ENCODE results near the gene C4orf17. TPM values are rescaled to one million over a fixed set of nuclear protein-coding genes. Genes with fewer than 3 reads are reported as not detected.

C4orf17 gene
- polyA plus RNA-seq (2013, experiment 1 of 2), result not detected
- not detected for polyA plus RNA-seq (2013, experiment 2 of 2)

GRCh38 chr4:99510721-99511120, at the start of gene C4orf17:
Gene C4orf17 (plus strand): TSS chr4:99511021. CDS start chr4:99513082, 2,061 bp downstream.
- no peak within 1 kb of the TSS for H3K4ac ChIP-seq (ENCODE audit: low read depth, low read length)
- DNase-seq, result no peak
- no CpG with 5 or more reads among the region's 4 CpGs for WGBS (ENCODE audit: extremely low coverage, insufficient coverage, low lambda C conversion rate)

GRCh38 chr4:99461623-99462401, 49.0 kb upstream of the C4orf17 start:
- Histone ChIP-seq H3K9ac (ENCODE audit: low read length) (no peak overlapping the region), H3K4me1 (ENCODE audit: control insufficient read depth, low read depth, low read length) (no peaks in the 10 kb centered on the region), H3K4ac (ENCODE audit: low read depth, low read length) (no peak overlapping the region), H3K27ac (ENCODE audit: low read depth, low read length) (no peak overlapping the region), H3K27me3 (ENCODE audit: insufficient read depth, low read length, poor library complexity) (no peaks in the 10 kb centered on the region), H2BK5ac (ENCODE audit: low read length) (no peak overlapping the region), H3K79me2 (ENCODE audit: control insufficient read depth, insufficient read depth, low read length) (no peaks in the 10 kb centered on the region), H3K56ac (ENCODE audit: low read length) (no peak overlapping the region), H3K36me3 (ENCODE audit: control insufficient read depth, insufficient read depth, low read length) (no peaks in the 10 kb centered on the region), H3K23ac (ENCODE audit: low read length) (no peak overlapping the region), H2AK5ac (ENCODE audit: low read length) (no peak overlapping the region), H4K5ac (ENCODE audit: low read length) (no peak overlapping the region), H3K4me3 (ENCODE audit: low read length) (no peak overlapping the region), H2BK15ac (replicated peaks; ENCODE audit: low read depth) (no peak overlapping the region), H2BK120ac (ENCODE audit: low read depth, low read length) (no peak overlapping the region), H3K79me1 (ENCODE audit: low read length) (no peaks in the 10 kb centered on the region), H3K18ac (ENCODE audit: low read length) (no peak overlapping the region), H3K4me2 (ENCODE audit: low read length) (no peak overlapping the region), H4K8ac (ENCODE audit: low read depth, low read length) (no peak overlapping the region)
- DNase-seq, result no peak
- no CpG with 5 or more reads among the region's 4 CpGs for WGBS (ENCODE audit: extremely low coverage, insufficient coverage, low lambda C conversion rate)

More at GRCh38 chr4:99510721-99511120, at the start of gene C4orf17:
- H2BK5ac ChIP-seq (ENCODE audit: low read length), result no peak within 1 kb of the TSS
- no peak within 1 kb of the TSS for H2BK15ac ChIP-seq (replicated peaks; ENCODE audit: low read depth)
- H3K4me3 ChIP-seq (ENCODE audit: low read length), result no peak within 1 kb of the TSS
- H3K4me1 ChIP-seq (ENCODE audit: control insufficient read depth, low read depth, low read length), result no peaks in the 10 kb centered on the region
- H3K23ac ChIP-seq (ENCODE audit: low read length), result no peak within 1 kb of the TSS
- no peak within 1 kb of the TSS for H3K4me2 ChIP-seq (ENCODE audit: low read length)
- no peaks in the 10 kb centered on the region for H3K36me3 ChIP-seq (ENCODE audit: control insufficient read depth, insufficient read depth, low read length)
- H4K8ac ChIP-seq (ENCODE audit: low read depth, low read length), result no peak within 1 kb of the TSS
- H3K56ac ChIP-seq (ENCODE audit: low read length), result no peak within 1 kb of the TSS
- H3K18ac ChIP-seq (ENCODE audit: low read length), result no peak within 1 kb of the TSS
- H3K27ac ChIP-seq (ENCODE audit: low read depth, low read length), result no peak within 1 kb of the TSS
- no peaks in the 10 kb centered on the region for H3K79me1 ChIP-seq (ENCODE audit: low read length)
- no peaks in the 10 kb centered on the region for H3K79me2 ChIP-seq (ENCODE audit: control insufficient read depth, insufficient read depth, low read length)
- no peak within 1 kb of the TSS for H3K9ac ChIP-seq (ENCODE audit: low read length)
- H4K5ac ChIP-seq (ENCODE audit: low read length), result no peak within 1 kb of the TSS
- H2BK120ac ChIP-seq (ENCODE audit: low read depth, low read length), result no peak within 1 kb of the TSS
- no peak within 1 kb of the TSS for H2AK5ac ChIP-seq (ENCODE audit: low read length)
- H3K27me3 ChIP-seq (ENCODE audit: insufficient read depth, low read length, poor library complexity), result no peaks in the 10 kb centered on the region

DNA sequence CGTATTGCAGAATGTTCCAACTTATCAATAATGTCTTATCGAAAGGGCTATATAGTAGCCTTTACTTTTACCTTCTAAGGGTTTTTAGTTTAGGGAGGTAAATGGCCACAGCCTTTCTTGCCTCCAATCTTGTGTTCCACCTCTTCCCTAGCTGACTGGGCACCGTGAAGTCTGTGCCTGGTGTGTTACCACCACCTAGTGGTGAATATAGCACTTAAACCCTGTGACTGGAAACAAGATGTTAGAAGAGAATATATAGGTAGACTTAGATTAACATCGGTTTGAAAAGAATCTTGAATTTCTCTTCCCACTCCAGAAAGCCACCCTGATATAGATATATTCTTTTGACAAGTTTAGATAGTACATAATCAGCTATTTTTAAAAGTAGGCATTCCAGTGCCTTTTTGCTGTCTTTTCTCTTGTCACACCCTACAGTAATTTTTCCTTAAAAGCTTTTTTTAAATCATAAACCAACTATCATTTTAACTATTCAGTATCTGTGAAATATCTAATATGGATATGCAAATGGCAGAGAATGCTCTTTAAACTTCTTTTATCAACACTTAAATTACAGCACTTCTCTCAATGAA, 47.9 kb upstream of the C4orf17 start:
- no peaks in the 10 kb centered on the region for H3K4me1 ChIP-seq (ENCODE audit: control insufficient read depth, low read depth, low read length)
- no peak overlapping the region for H3K4ac ChIP-seq (ENCODE audit: low read depth, low read length)
- no peaks in the 10 kb centered on the region for H3K79me2 ChIP-seq (ENCODE audit: control insufficient read depth, insufficient read depth, low read length)
- H3K23ac ChIP-seq (ENCODE audit: low read length), result no peak overlapping the region
- no peaks in the 10 kb centered on the region for H3K36me3 ChIP-seq (ENCODE audit: control insufficient read depth, insufficient read depth, low read length)
- no peaks in the 10 kb centered on the region for H3K27me3 ChIP-seq (ENCODE audit: insufficient read depth, low read length, poor library complexity)
- H2BK15ac ChIP-seq (replicated peaks; ENCODE audit: low read depth), result no peak overlapping the region
- no peak overlapping the region for H4K8ac ChIP-seq (ENCODE audit: low read depth, low read length)
- H3K79me1 ChIP-seq (ENCODE audit: low read length), result no peaks in the 10 kb centered on the region
- H4K5ac ChIP-seq (ENCODE audit: low read length), result no peak overlapping the region
- no peak overlapping the region for H2AK5ac ChIP-seq (ENCODE audit: low read length)
- no peak overlapping the region for H3K18ac ChIP-seq (ENCODE audit: low read length)
- no peak overlapping the region for H3K27ac ChIP-seq (ENCODE audit: low read depth, low read length)
- no peak overlapping the region for H3K9ac ChIP-seq (ENCODE audit: low read length)
- H3K4me2 ChIP-seq (ENCODE audit: low read length), result no peak overlapping the region
- no peak overlapping the region for H3K4me3 ChIP-seq (ENCODE audit: low read length)
- peak; percentile 80 for DNase-seq
- H2BK120ac ChIP-seq (ENCODE audit: low read depth, low read length), result no peak overlapping the region
- H3K56ac ChIP-seq (ENCODE audit: low read length), result no peak overlapping the region
- no peak overlapping the region for H2BK5ac ChIP-seq (ENCODE audit: low read length)
- WGBS (ENCODE audit: extremely low coverage, insufficient coverage, low lambda C conversion rate), result no CpG with 5 or more reads among the region's 4 CpGs

DNA sequence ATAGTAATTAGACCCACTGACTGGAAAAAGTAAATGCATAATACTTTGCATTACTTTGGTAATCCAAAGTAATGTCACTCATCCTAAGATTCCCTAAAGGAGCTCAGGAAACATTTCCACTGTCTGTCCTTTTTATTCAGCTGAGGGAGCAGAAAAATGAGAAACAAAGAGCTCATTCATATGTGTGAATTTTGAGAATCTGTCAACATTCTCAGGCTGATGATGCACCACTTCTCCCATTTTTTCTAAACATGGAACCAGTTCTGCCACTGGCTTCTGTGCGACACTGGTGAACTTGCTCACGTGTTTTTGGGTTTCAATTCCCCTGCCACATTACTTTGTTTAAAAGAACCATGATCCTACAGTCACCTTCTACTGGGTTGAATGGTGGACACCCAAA, 47.3 kb upstream of the C4orf17 start:
- Histone ChIP-seq H3K36me3 (ENCODE audit: control insufficient read depth, insufficient read depth, low read length) (no peaks in the 10 kb centered on the region), H4K8ac (ENCODE audit: low read depth, low read length) (no peak overlapping the region), H3K18ac (ENCODE audit: low read length) (no peak overlapping the region), H2AK5ac (ENCODE audit: low read length) (no peak overlapping the region), H3K9ac (ENCODE audit: low read length) (no peak overlapping the region), H3K23ac (ENCODE audit: low read length) (no peak overlapping the region), H4K5ac (ENCODE audit: low read length) (no peak overlapping the region), H2BK120ac (ENCODE audit: low read depth, low read length) (no peak overlapping the region), H3K4ac (ENCODE audit: low read depth, low read length) (no peak overlapping the region), H3K56ac (ENCODE audit: low read length) (no peak overlapping the region), H3K27ac (ENCODE audit: low read depth, low read length) (no peak overlapping the region), H3K79me2 (ENCODE audit: control insufficient read depth, insufficient read depth, low read length) (no peaks in the 10 kb centered on the region), H3K4me2 (ENCODE audit: low read length) (no peak overlapping the region), H3K4me3 (ENCODE audit: low read length) (no peak overlapping the region), H3K4me1 (ENCODE audit: control insufficient read depth, low read depth, low read length) (no peaks in the 10 kb centered on the region), H3K79me1 (ENCODE audit: low read length) (no peaks in the 10 kb centered on the region), H3K27me3 (ENCODE audit: insufficient read depth, low read length, poor library complexity) (no peaks in the 10 kb centered on the region), H2BK5ac (ENCODE audit: low read length) (no peak overlapping the region), H2BK15ac (replicated peaks; ENCODE audit: low read depth) (no peak overlapping the region)
- no peak for DNase-seq
- WGBS (ENCODE audit: extremely low coverage, insufficient coverage, low lambda C conversion rate), result no CpG with 5 or more reads among the region's 2 CpGs

DNA sequence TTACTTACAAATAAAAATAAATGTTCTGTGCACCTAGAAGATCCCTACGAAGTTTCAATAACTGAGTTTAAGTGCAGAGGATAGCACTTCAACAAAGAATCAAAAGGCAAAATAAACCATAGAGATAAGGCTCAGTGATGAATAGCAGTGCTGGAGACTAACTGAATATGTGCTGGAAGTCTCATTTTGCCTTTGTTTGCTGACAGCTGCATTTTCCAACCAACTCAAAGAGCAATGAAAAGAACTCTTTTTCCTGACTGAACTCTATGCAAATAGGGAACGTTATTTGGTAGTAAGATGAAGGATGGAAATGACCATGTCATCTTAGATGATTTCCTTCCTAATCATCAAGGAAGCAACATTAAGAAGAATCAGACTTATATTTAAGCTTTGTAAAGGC, 42.9 kb upstream of the C4orf17 start:
- Histone ChIP-seq H3K79me2 (ENCODE audit: control insufficient read depth, insufficient read depth, low read length) (no peaks in the 10 kb centered on the region), H2BK5ac (ENCODE audit: low read length) (no peak overlapping the region), H3K4me3 (ENCODE audit: low read length) (no peak overlapping the region), H3K9ac (ENCODE audit: low read length) (no peak overlapping the region), H3K36me3 (ENCODE audit: control insufficient read depth, insufficient read depth, low read length) (no peaks in the 10 kb centered on the region), H2BK120ac (ENCODE audit: low read depth, low read length) (no peak overlapping the region), H3K56ac (ENCODE audit: low read length) (no peak overlapping the region), H3K79me1 (ENCODE audit: low read length) (no peaks in the 10 kb centered on the region), H3K4me2 (ENCODE audit: low read length) (no peak overlapping the region), H2AK5ac (ENCODE audit: low read length) (no peak overlapping the region), H3K23ac (ENCODE audit: low read length) (no peak overlapping the region), H3K4me1 (ENCODE audit: control insufficient read depth, low read depth, low read length) (no peaks in the 10 kb centered on the region), H2BK15ac (replicated peaks; ENCODE audit: low read depth) (no peak overlapping the region), H4K5ac (ENCODE audit: low read length) (no peak overlapping the region), H3K4ac (ENCODE audit: low read depth, low read length) (no peak overlapping the region), H3K27me3 (ENCODE audit: insufficient read depth, low read length, poor library complexity) (no peaks in the 10 kb centered on the region), H3K27ac (ENCODE audit: low read depth, low read length) (no peak overlapping the region), H4K8ac (ENCODE audit: low read depth, low read length) (no peak overlapping the region), H3K18ac (ENCODE audit: low read length) (no peak overlapping the region)
- DNase-seq, result no peak
- no CpG with 5 or more reads among the region's 2 CpGs for WGBS (ENCODE audit: extremely low coverage, insufficient coverage, low lambda C conversion rate)
